Skeletal muscle satellite cell (primary cell): Measurements from ENCODE around the gene ZFAND3. TPM values are rescaled to one million over a fixed set of nuclear protein-coding genes. Genes with fewer than 3 reads are reported as not detected.

Source experiments
- H3K27me3 ChIP-seq: 2 replicates; pipeline ENCODE4 v1.7.0; 2013; ENCODE audit warnings: low read length; ENCODE audit not compliant: control insufficient read depth, insufficient read depth
- H3K36me3 ChIP-seq: 2 replicates; pipeline ENCODE4 v1.7.0; 2013; ENCODE audit warnings: mild to moderate bottlenecking, control low read depth, low read length; ENCODE audit not compliant: insufficient read depth
- H3K4me1 ChIP-seq: 2 replicates; pipeline ENCODE4 v1.7.0; 2013; ENCODE audit warnings: low read length; ENCODE audit not compliant: control insufficient read depth, insufficient read depth
- H3K4me2 ChIP-seq: 2 replicates; pipeline ENCODE4 v1.7.0; 2013; ENCODE audit warnings: mild to moderate bottlenecking, low read length
- H3K4me3 ChIP-seq: 2 replicates; pipeline ENCODE4 v1.7.0; 2013; ENCODE audit warnings: low read length
- H3K9ac ChIP-seq: 2 replicates; pipeline ENCODE4 v1.7.0; 2013; ENCODE audit warnings: mild to moderate bottlenecking, low read depth, low read length, moderate library complexity
- H3K9me3 ChIP-seq: replicated peaks from 2 replicates; pipeline ENCODE4 v1.7.0; 2013; ENCODE audit warnings: mild to moderate bottlenecking, control low read depth, low read length
- total RNA-seq: library from RNA; depleted of rRNA; stranded (reverse); fragments of >200 nt; gene quantifications from 2 replicates; pipeline ENCODE4 v1.2.3, GENCODE V29; 2012; rRNA removed

Gene ZFAND3
- 10.1 and 12.0 TPM in 2 replicates for total RNA-seq

GRCh38 chr6:37819177-37819801 is at the start of gene ZFAND3:
Gene ZFAND3, plus strand, starts transcription at chr6:37819727. Its CDS starts 219 bp downstream, at chr6:37819946.
- Histone ChIP-seq H3K9ac (peak within 1 kb of the TSS; percentile 99), H3K27me3 (no peaks in the 10 kb centered on the region), H3K4me1 (peaks cover 34% of the 10 kb centered on the region), H3K36me3 (no peaks in the 10 kb centered on the region), H3K4me3 (peak within 1 kb of the TSS; percentile 98), H3K4me2 (peak within 1 kb of the TSS; percentile 91), H3K9me3 (no peaks in the 10 kb centered on the region)

GRCh38 chr6:37774028-37774680 is 45.4 kb upstream of the ZFAND3 start:
- no peak overlapping the region for H3K4me2 ChIP-seq
- no peaks in the 10 kb centered on the region for H3K9me3 ChIP-seq
- no peak overlapping the region for H3K9ac ChIP-seq
- peaks cover 4% of the 10 kb centered on the region for H3K4me1 ChIP-seq
- no peaks in the 10 kb centered on the region for H3K36me3 ChIP-seq
- peaks cover 22% of the 10 kb centered on the region for H3K27me3 ChIP-seq
- H3K4me3 ChIP-seq = no peak overlapping the region

GRCh38 chr6:37776566-37776965 is 43.0 kb upstream of the ZFAND3 start:
- Histone ChIP-seq H3K4me2 (no peak overlapping the region), H3K27me3 (peaks cover 22% of the 10 kb centered on the region), H3K9ac (no peak overlapping the region), H3K36me3 (no peaks in the 10 kb centered on the region), H3K9me3 (no peaks in the 10 kb centered on the region), H3K4me1 (peaks cover 4% of the 10 kb centered on the region), H3K4me3 (no peak overlapping the region)

- Histone ChIP-seq H3K9ac (no peak overlapping the region), H3K4me3 (no peak overlapping the region), H3K9me3 (no peaks in the 10 kb centered on the region), H3K4me2 (no peak overlapping the region), H3K27me3 (peaks cover 22% of the 10 kb centered on the region), H3K36me3 (no peaks in the 10 kb centered on the region), H3K4me1 (peaks cover 2% of the 10 kb centered on the region)
Measured at GRCh38 chr6:37777272-37777834, 42.2 kb upstream of the ZFAND3 start.

- H3K9ac ChIP-seq = no peak overlapping the region
- no peaks in the 10 kb centered on the region for H3K36me3 ChIP-seq
- H3K4me1 ChIP-seq = peaks cover 12% of the 10 kb centered on the region
- peaks cover 21% of the 10 kb centered on the region for H3K27me3 ChIP-seq
- H3K9me3 ChIP-seq = no peaks in the 10 kb centered on the region
- no peak overlapping the region for H3K4me3 ChIP-seq
- H3K4me2 ChIP-seq = no peak overlapping the region
Measured at GRCh38 chr6:37779111-37779800, 40.3 kb upstream of the ZFAND3 start.

GRCh38 chr6:37779902-37780628 is 39.5 kb upstream of the ZFAND3 start:
- Histone ChIP-seq H3K36me3 (no peaks in the 10 kb centered on the region), H3K9me3 (no peaks in the 10 kb centered on the region), H3K4me3 (no peak overlapping the region), H3K4me1 (peaks cover 19% of the 10 kb centered on the region), H3K27me3 (peaks cover 18% of the 10 kb centered on the region), H3K9ac (no peak overlapping the region), H3K4me2 (no peak overlapping the region)

GRCh38 chr6:37781788-37782187 is 37.7 kb upstream of the ZFAND3 start:
- H3K36me3 ChIP-seq = no peaks in the 10 kb centered on the region
- no peak overlapping the region for H3K4me3 ChIP-seq
- no peak overlapping the region for H3K4me2 ChIP-seq
- H3K27me3 ChIP-seq = peaks cover 15% of the 10 kb centered on the region
- peaks cover 19% of the 10 kb centered on the region for H3K4me1 ChIP-seq
- H3K9ac ChIP-seq = no peak overlapping the region
- no peaks in the 10 kb centered on the region for H3K9me3 ChIP-seq

GRCh38 chr6:37783025-37783855 is 36.3 kb upstream of the ZFAND3 start:
- H3K27me3 ChIP-seq = peaks cover 2% of the 10 kb centered on the region

GRCh38 chr6:37783856-37784584 is 35.5 kb upstream of the ZFAND3 start:
- H3K9me3 ChIP-seq = no peaks in the 10 kb centered on the region
- no peaks in the 10 kb centered on the region for H3K27me3 ChIP-seq
- H3K36me3 ChIP-seq = no peaks in the 10 kb centered on the region
- H3K4me3 ChIP-seq = peak overlapping the region; percentile 66
- H3K4me2 ChIP-seq = peak overlapping the region; percentile 94
- H3K4me1 ChIP-seq = peaks cover 19% of the 10 kb centered on the region
- H3K9ac ChIP-seq = peak overlapping the region; percentile 63

More at GRCh38 chr6:37783025-37783855, 36.3 kb upstream of the ZFAND3 start:
- peak overlapping the region; percentile 63 for H3K9ac ChIP-seq
- H3K9me3 ChIP-seq = no peaks in the 10 kb centered on the region
- H3K4me3 ChIP-seq = peak overlapping the region; percentile 66
- peaks cover 19% of the 10 kb centered on the region for H3K4me1 ChIP-seq
- H3K4me2 ChIP-seq = peak overlapping the region; percentile 94
- no peaks in the 10 kb centered on the region for H3K36me3 ChIP-seq

GRCh38 chr6:37784585-37784967 is 35.0 kb upstream of the ZFAND3 start:
- H3K36me3 ChIP-seq = no peaks in the 10 kb centered on the region
- no peaks in the 10 kb centered on the region for H3K27me3 ChIP-seq
- H3K4me2 ChIP-seq = peak overlapping the region; percentile 94
- peaks cover 19% of the 10 kb centered on the region for H3K4me1 ChIP-seq
- H3K9me3 ChIP-seq = no peaks in the 10 kb centered on the region
- peak overlapping the region; percentile 66 for H3K4me3 ChIP-seq
- H3K9ac ChIP-seq = no peak overlapping the region
